Measurements from ENCODE around the gene HORMAD1. TPM values are rescaled to one million over a fixed set of nuclear protein-coding genes. Genes with fewer than 3 reads are reported as not detected.

HORMAD1 gene
- total and polyA plus RNA-seq, 2 donors (not counting 1 experiment from before 2014, with no cell fraction given): not detected

DNA sequence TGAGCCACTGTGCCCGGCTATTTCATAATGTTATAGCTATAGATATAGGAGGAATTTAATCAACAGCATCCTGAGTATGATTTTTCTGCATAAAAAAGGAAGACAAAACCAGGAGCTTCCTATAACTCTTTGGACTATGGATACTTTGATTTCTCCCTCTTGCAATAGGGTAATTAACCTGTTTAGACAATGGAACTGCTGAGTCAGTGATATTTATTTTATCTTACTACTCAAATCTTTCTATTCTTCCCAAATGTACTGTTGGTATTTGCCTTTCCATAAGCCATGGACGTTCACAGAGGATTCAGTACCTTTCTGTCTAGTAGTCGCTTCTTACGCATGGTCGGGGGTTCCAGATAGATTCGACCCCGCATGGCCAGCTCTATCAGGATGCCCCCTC lies 57.4 kb downstream of the HORMAD1 start:
- TF ChIP-seq CTCF (conservative IDR thresholded peaks at IDR 0.05 in 1 of 2, IDR thresholded peaks at IDR 0.05 in 1 of 2; ENCODE audit: low read depth in 1 of 2, low read length in 2 of 2): no peak
- TF ChIP-seq EZH2 (IDR thresholded peaks at IDR 0.05; ENCODE audit: low read length, missing control alignments): no peak
- Histone ChIP-seq H3K79me2 (ENCODE audit: control insufficient read depth, insufficient read depth, low read length) (no peaks in the 10 kb centered on the region), H3K36me3 (ENCODE audit: control insufficient read depth, insufficient read depth, low read length) (peaks cover 3% of the 10 kb centered on the region), H3K9me3 (ENCODE audit: control insufficient read depth, insufficient read depth, low read depth, low read length) (no peaks in the 10 kb centered on the region), H3K27ac (ENCODE audit: insufficient read depth, low read length) (no peak overlapping the region), H3K4me2 (ENCODE audit: extremely low read depth, insufficient read depth, low read length) (no peak overlapping the region), H3K9ac (ENCODE audit: insufficient read depth, low read length) (no peak overlapping the region), H3K4me3 (replicated peaks in 1 of 4; ENCODE audit: control extremely low read depth in 1 of 4, insufficient read depth in 1 of 4, low read depth in 3 of 4, low read length in 4 of 4) (no peak overlapping the region), H3K4me1 (ENCODE audit: control insufficient read depth, extremely low read depth, insufficient read depth, low read length) (no peaks in the 10 kb centered on the region), H2AFZ (ENCODE audit: low read length) (no peak overlapping the region), H4K20me1 (ENCODE audit: control insufficient read depth, extremely low read depth, insufficient read depth, low read length) (no peaks in the 10 kb centered on the region), H3K27me3 (ENCODE audit: control insufficient read depth, insufficient read depth, low read length) (no peaks in the 10 kb centered on the region)
- DNase-seq (ENCODE audit: low read depth in 2 of 2): no peak

DNA sequence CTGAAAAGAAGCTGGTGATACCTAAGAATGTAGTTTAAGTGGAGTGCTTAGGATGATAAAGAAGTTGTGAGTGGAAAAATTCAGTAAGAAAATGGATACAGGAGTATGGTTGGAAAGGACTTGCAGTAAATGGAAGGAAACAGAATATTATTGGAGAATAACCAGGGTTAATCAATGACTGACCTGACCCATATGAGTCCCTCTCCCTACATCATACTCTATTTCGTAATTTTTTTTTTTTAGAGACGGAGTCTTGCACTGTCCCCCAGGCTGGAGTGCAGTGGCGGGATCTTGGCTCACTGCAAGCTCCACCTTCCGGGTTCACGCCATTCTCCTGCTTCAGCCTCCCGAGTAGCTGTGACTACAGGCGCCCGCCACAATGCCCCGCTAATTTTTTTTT lies 57.9 kb downstream of the HORMAD1 start:
- Histone ChIP-seq H3K36me3 (ENCODE audit: control insufficient read depth, insufficient read depth, low read length) (peaks cover 3% of the 10 kb centered on the region), H3K4me1 (ENCODE audit: control insufficient read depth, extremely low read depth, insufficient read depth, low read length) (no peaks in the 10 kb centered on the region), H4K20me1 (ENCODE audit: control insufficient read depth, extremely low read depth, insufficient read depth, low read length) (no peaks in the 10 kb centered on the region), H3K27me3 (ENCODE audit: control insufficient read depth, insufficient read depth, low read length) (no peaks in the 10 kb centered on the region), H3K27ac (ENCODE audit: insufficient read depth, low read length) (no peak overlapping the region), H3K9ac (ENCODE audit: insufficient read depth, low read length) (no peak overlapping the region), H3K79me2 (ENCODE audit: control insufficient read depth, insufficient read depth, low read length) (no peaks in the 10 kb centered on the region), H3K4me2 (ENCODE audit: extremely low read depth, insufficient read depth, low read length) (no peak overlapping the region), H3K9me3 (ENCODE audit: control insufficient read depth, insufficient read depth, low read depth, low read length) (no peaks in the 10 kb centered on the region), H2AFZ (ENCODE audit: low read length) (no peak overlapping the region), H3K4me3 (replicated peaks in 1 of 4; ENCODE audit: control extremely low read depth in 1 of 4, insufficient read depth in 1 of 4, low read depth in 3 of 4, low read length in 4 of 4) (no peak overlapping the region)
- no peak for DNase-seq (ENCODE audit: low read depth in 2 of 2)
- TF ChIP-seq EZH2 (IDR thresholded peaks at IDR 0.05; ENCODE audit: low read length, missing control alignments): no peak
- TF ChIP-seq CTCF (conservative IDR thresholded peaks at IDR 0.05 in 1 of 2, IDR thresholded peaks at IDR 0.05 in 1 of 2; ENCODE audit: low read depth in 1 of 2, low read length in 2 of 2): no peak

- Histone ChIP-seq H3K9me3 (ENCODE audit: control insufficient read depth, insufficient read depth, low read depth, low read length) (no peaks in the 10 kb centered on the region), H2AFZ (ENCODE audit: low read length) (no peak overlapping the region), H3K79me2 (ENCODE audit: control insufficient read depth, insufficient read depth, low read length) (no peaks in the 10 kb centered on the region), H3K36me3 (ENCODE audit: control insufficient read depth, insufficient read depth, low read length) (peaks cover 3% of the 10 kb centered on the region), H3K9ac (ENCODE audit: insufficient read depth, low read length) (no peak overlapping the region), H4K20me1 (ENCODE audit: control insufficient read depth, extremely low read depth, insufficient read depth, low read length) (no peaks in the 10 kb centered on the region), H3K4me2 (ENCODE audit: extremely low read depth, insufficient read depth, low read length) (no peak overlapping the region), H3K4me1 (ENCODE audit: control insufficient read depth, extremely low read depth, insufficient read depth, low read length) (no peaks in the 10 kb centered on the region), H3K4me3 (replicated peaks in 1 of 4; ENCODE audit: control extremely low read depth in 1 of 4, insufficient read depth in 1 of 4, low read depth in 3 of 4, low read length in 4 of 4) (no peak overlapping the region), H3K27ac (ENCODE audit: insufficient read depth, low read length) (no peak overlapping the region), H3K27me3 (ENCODE audit: control insufficient read depth, insufficient read depth, low read length) (no peaks in the 10 kb centered on the region)
- TF ChIP-seq EZH2 (IDR thresholded peaks at IDR 0.05; ENCODE audit: low read length, missing control alignments) (no peak), CTCF (conservative IDR thresholded peaks at IDR 0.05 in 1 of 2, IDR thresholded peaks at IDR 0.05 in 1 of 2; ENCODE audit: low read depth in 1 of 2, low read length in 2 of 2) (no peak)
- DNase-seq (ENCODE audit: low read depth in 2 of 2): no peak
These were observed 59.5 kb downstream of the HORMAD1 start for GRCh38 chr1:150661156-150661555.

All from fibroblast of lung (primary cell).